Smooth muscle cell of trachea (primary cell): Measurements from ENCODE around the gene ASTN2. TPM values are rescaled to one million over a fixed set of nuclear protein-coding genes. Genes with fewer than 3 reads are reported as not detected.

Experiments used
- total RNA-seq: library from RNA; depleted of rRNA; stranded (reverse); fragments of >200 nt; gene quantifications from 2 replicates; pipeline ENCODE4 v1.2.1, GENCODE V29; 2014

The ASTN2 gene
- 8.9 and 24.8 TPM in 2 replicates for total RNA-seq

DNA sequence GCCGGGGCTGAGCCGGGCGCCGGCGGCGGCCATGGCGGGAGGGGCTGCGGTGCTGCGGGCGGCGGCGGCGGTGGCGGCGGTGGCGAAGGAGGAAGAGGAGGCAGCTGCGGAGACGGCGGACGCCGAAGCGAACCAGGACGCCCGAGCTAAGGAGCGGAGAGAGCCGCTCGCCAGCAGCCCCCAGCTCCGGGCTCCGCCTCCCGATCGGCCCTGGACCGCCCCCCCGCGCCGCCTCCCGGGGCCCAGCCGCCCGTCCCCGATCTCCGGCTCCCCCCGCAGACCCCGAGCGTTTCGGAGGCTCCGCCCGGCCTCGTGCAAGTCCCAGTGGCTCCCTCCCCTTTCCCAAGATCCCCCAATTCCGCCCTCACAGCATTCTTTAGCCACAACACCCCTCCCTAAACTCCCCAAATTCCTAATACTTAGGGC is at the start of gene ASTN2:
TSS of gene ASTN2 (minus strand) at position 152 of the 426 bp plus-strand sequence. CDS start at position 33, 119 bp downstream.

GRCh38 chr9:116687074-116687753 is 727.6 kb downstream of the ASTN2 start, which contains the start of gene TRIM32:
TRIM32 (plus strand) TSS chr9:116687305; CDS start chr9:116697743, 10,438 bp downstream.

